Measurements from ENCODE around the gene OR4X2.
"Not testable (repeated sequence)": the region's sequence is repeated elsewhere in the genome, so short reads cannot be mapped to it uniquely, and the experiment has no call there.

The OR4X2 gene

DNA sequence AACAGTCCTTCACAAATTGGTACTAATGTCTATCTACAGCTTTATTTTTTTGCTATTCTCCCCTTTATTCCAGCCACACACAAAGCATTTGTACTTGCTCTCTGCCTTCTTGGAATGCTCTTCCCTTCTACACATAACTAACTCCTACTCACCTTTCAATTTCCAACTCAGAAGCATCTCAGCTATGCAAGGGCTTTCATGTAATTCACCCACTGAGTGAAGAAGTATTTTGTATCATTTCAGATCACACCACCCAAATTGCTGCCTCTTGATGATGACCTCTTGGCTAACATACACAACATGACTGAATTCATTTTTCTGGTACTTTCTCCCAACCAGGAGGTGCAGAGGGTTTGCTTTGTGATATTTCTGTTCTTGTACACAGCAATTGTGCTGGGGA lies at the start of gene OR4X2:
Gene OR4X2, plus strand, starts transcription at position 301 of the 400 bp plus-strand sequence. Its CDS starts 0 bp downstream, at position 301.
- H3K4me3 Mint-ChIP-seq = no peak within 1 kb of the TSS
- H3K9me3 Mint-ChIP-seq = peaks cover 4% of the 10 kb centered on the region
- no peak for DNase-seq (ENCODE audit: low spot score in 2 of 2)
- H3K27ac Mint-ChIP-seq = no peak within 1 kb of the TSS
- H3K36me3 Mint-ChIP-seq = no peaks in the 10 kb centered on the region
- ATAC-seq = no peak
- no peaks in the 10 kb centered on the region for H3K4me1 Mint-ChIP-seq

GRCh38 chr11:48207881-48208280 lies 37.0 kb upstream of the OR4X2 start:
- no peak for ATAC-seq
- H3K9me3 Mint-ChIP-seq = no peaks in the 10 kb centered on the region
- H3K27ac Mint-ChIP-seq = no peak overlapping the region
- H3K4me1 Mint-ChIP-seq = no peaks in the 10 kb centered on the region
- DNase-seq (ENCODE audit: low spot score in 2 of 2) = no peak
- H3K4me3 Mint-ChIP-seq = no peak overlapping the region
- no peaks in the 10 kb centered on the region for H3K36me3 Mint-ChIP-seq

- H3K9me3 Mint-ChIP-seq = no peaks in the 10 kb centered on the region
- H3K4me1 Mint-ChIP-seq = no peaks in the 10 kb centered on the region
- H3K27ac Mint-ChIP-seq = no peak overlapping the region
- no peaks in the 10 kb centered on the region for H3K36me3 Mint-ChIP-seq
- ATAC-seq (no peak), DNase-seq (ENCODE audit: low spot score in 2 of 2) (no peak)
- H3K4me3 Mint-ChIP-seq = no peak overlapping the region
These were observed 34.9 kb upstream of the OR4X2 start for GRCh38 chr11:48210052-48210451.

DNA sequence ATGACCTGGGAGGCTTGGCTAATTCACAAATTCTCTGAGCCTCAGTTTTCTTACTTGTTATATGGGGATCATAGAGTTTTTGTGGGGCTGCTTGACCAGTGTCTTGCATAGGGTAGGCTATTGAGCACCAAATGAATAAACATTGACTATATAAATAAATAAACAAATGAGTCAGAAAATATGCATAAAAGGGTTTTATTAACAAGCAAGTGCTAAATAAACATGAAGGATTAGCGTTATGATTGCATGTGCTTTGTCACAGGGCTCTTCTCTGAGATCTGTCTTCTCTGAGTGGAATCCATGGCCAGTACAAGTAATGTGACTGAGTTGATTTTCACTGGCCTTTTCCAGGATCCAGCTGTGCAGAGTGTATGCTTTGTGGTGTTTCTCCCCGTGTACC lies 28.4 kb upstream of the OR4X2 start, which contains the start of gene OR4B1:
Gene OR4B1, plus strand, starts transcription at position 301 of the 400 bp plus-strand sequence. Its CDS starts 0 bp downstream, at position 301.
- Mint-ChIP-seq H3K9me3 (no peaks in the 10 kb centered on the region), H3K27ac (no peak within 1 kb of the TSS), H3K4me3 (no peak within 1 kb of the TSS), H3K4me1 (no peaks in the 10 kb centered on the region), H3K36me3 (no peaks in the 10 kb centered on the region)
- ATAC-seq (no peak), DNase-seq (ENCODE audit: low spot score in 2 of 2) (no peak)

GRCh38 chr11:48228761-48229160 lies 16.1 kb upstream of the OR4X2 start:
- no peaks in the 10 kb centered on the region for H3K36me3 Mint-ChIP-seq
- DNase-seq (ENCODE audit: low spot score in 2 of 2) (no peak), ATAC-seq (no peak)
- H3K9me3 Mint-ChIP-seq = no peaks in the 10 kb centered on the region
- no peak overlapping the region for H3K4me3 Mint-ChIP-seq
- H3K4me1 Mint-ChIP-seq = no peaks in the 10 kb centered on the region
- no peak overlapping the region for H3K27ac Mint-ChIP-seq

GRCh38 chr11:48230057-48230456 lies 14.8 kb upstream of the OR4X2 start:
- not testable (repeated sequence) for H3K27ac Mint-ChIP-seq, H3K4me1 Mint-ChIP-seq, H3K9me3 Mint-ChIP-seq

GRCh38 chr11:48237727-48238126 lies 7.2 kb upstream of the OR4X2 start:
- no peak overlapping the region for H3K4me3 Mint-ChIP-seq
- H3K36me3 Mint-ChIP-seq = no peaks in the 10 kb centered on the region
- H3K9me3 Mint-ChIP-seq = no peaks in the 10 kb centered on the region

More at GRCh38 chr11:48230057-48230456, 14.8 kb upstream of the OR4X2 start:
- DNase-seq (ENCODE audit: low spot score in 2 of 2); H3K36me3 Mint-ChIP-seq; ATAC-seq; H3K4me3 Mint-ChIP-seq: not testable (repeated sequence)

GRCh38 chr11:48242501-48242900 lies 2.4 kb upstream of the OR4X2 start:
- no peak for ATAC-seq
- DNase-seq (ENCODE audit: low spot score in 2 of 2) = no peak
- no peaks in the 10 kb centered on the region for H3K36me3 Mint-ChIP-seq
- H3K4me3 Mint-ChIP-seq = no peak overlapping the region
- no peaks in the 10 kb centered on the region for H3K9me3 Mint-ChIP-seq
- H3K4me1 Mint-ChIP-seq = no peaks in the 10 kb centered on the region
- no peak overlapping the region for H3K27ac Mint-ChIP-seq

More at GRCh38 chr11:48237727-48238126, 7.2 kb upstream of the OR4X2 start:
- ATAC-seq = no peak
- no peak for DNase-seq (ENCODE audit: low spot score in 2 of 2)
- Mint-ChIP-seq H3K4me1 (no peaks in the 10 kb centered on the region), H3K27ac (no peak overlapping the region)

GRCh38 chr11:48248902-48249301 lies 4.0 kb downstream of the OR4X2 start:
- Mint-ChIP-seq H3K4me1 (no peaks in the 10 kb centered on the region), H3K27ac (no peak overlapping the region)

GRCh38 chr11:48261600-48261999 lies 16.7 kb downstream of the OR4X2 start:
- Mint-ChIP-seq H3K4me3 (no peak overlapping the region), H3K36me3 (no peaks in the 10 kb centered on the region), H3K4me1 (no peaks in the 10 kb centered on the region), H3K9me3 (no peaks in the 10 kb centered on the region), H3K27ac (no peak overlapping the region)
- DNase-seq (ENCODE audit: low spot score in 2 of 2) (no peak), ATAC-seq (no peak)

More at GRCh38 chr11:48248902-48249301, 4.0 kb downstream of the OR4X2 start:
- Mint-ChIP-seq H3K36me3 (no peaks in the 10 kb centered on the region), H3K4me3 (no peak overlapping the region), H3K9me3 (peaks cover 4% of the 10 kb centered on the region)
- ATAC-seq (no peak), DNase-seq (ENCODE audit: low spot score in 2 of 2) (no peak)

DNA sequence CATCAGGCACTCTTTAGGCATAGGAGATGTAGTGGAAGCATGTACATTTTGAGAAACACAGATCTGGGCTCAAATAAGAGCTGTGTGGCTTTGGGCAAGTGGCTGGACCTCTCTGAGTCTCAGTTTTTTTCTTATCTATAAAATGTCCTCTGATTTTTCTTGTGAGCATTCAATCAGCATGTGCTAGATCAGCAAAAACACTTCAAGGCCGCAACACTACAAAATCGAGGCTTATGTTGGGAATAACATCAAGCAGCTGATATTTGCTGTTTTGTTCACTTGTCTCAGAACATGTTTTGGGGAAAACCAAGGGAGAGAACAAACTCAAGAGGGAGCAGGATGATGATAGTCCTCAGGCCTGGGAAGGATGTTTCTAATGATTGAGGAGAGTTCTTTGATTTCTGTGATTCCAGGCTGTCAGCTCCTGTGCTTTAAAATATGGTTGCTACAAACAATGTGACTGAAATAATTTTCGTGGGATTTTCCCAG lies 18.6 kb downstream of the OR4X2 start, which contains the start of gene OR4X1:
Gene OR4X1, plus strand, starts transcription at position 439 of the 489 bp plus-strand sequence. Its CDS starts 0 bp downstream, at position 439.
- Mint-ChIP-seq H3K9me3 (no peaks in the 10 kb centered on the region), H3K4me1 (no peaks in the 10 kb centered on the region), H3K27ac (no peak within 1 kb of the TSS), H3K36me3 (no peaks in the 10 kb centered on the region), H3K4me3 (no peak within 1 kb of the TSS)
- no peak for ATAC-seq
- no peak for DNase-seq (ENCODE audit: low spot score in 2 of 2)

DNA sequence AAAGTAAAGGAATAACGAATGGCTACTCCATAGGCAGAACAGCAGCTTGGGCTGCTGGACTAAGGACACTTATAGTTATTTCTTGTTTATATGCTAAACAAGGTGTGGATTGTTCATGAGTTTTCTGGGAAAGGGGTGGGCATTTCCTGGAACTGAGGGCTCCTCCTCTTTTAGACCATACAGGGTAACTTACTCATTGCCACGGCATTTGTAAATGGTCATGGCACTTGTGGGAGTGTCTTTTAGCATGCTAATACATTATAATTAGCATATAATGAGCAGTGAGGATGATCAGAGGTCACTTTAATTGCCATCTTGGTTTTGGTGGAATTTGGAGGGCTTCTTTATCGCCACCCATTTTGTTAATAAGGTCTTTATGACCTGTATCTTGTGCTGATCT lies 25.7 kb downstream of the OR4X2 start:
- no peak for ATAC-seq
- Mint-ChIP-seq H3K4me3 (no peak overlapping the region), H3K27ac (no peak overlapping the region), H3K9me3 (no peaks in the 10 kb centered on the region), H3K4me1 (no peaks in the 10 kb centered on the region), H3K36me3 (no peaks in the 10 kb centered on the region)
- no peak for DNase-seq (ENCODE audit: low spot score in 2 of 2)

DNA sequence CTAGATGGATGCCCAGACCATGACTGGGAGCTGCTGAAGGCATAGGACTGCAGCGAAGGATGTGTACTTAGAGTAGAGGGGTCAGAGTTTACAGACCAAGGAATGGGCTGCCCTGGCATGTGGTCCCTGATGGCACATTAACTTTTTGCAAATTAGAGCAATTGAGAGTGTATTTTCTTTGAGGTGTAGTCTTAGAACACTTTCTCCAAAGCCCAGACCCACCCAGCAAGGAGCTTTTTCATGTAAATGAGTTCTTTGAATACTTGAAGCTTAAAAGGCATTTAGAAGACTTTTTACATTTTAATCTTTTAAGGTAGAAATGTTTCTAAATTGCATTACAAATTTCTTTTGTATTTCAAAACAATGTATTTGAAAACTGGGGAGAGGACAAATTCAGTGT lies 27.7 kb downstream of the OR4X2 start:
- DNase-seq (ENCODE audit: low spot score in 2 of 2) (no peak), ATAC-seq (no peak)
- Mint-ChIP-seq H3K4me3 (no peak overlapping the region), H3K9me3 (no peaks in the 10 kb centered on the region), H3K36me3 (no peaks in the 10 kb centered on the region), H3K27ac (no peak overlapping the region), H3K4me1 (no peaks in the 10 kb centered on the region)

Data from stimulated activated effector memory CD8-positive, alpha-beta T cell treated with anti-CD3 and anti-CD28 coated beads, Interleukin-12 subunit alpha, Interleukin-12 subunit beta, amount 100 ng/mL, for 72 hours (primary cell).